Measurements from ENCODE around the gene TRRAP.

Gene TRRAP

GRCh38 chr7:99012722-99013121, 134.4 kb downstream of the TRRAP start:
- DNase-seq (ENCODE audit: low read depth in 1 of 2, low spot score in 1 of 2) = no peak
- in situ Hi-C loops (cut with HindIII; ENCODE audit: low pct_unique_long_range_greater_than_20kb, low sequenced_read_pairs) = no loop called here
- TF ChIP-seq JUND (IDR thresholded peaks at IDR 0.05; ENCODE audit: low read depth) = no peak

DNA sequence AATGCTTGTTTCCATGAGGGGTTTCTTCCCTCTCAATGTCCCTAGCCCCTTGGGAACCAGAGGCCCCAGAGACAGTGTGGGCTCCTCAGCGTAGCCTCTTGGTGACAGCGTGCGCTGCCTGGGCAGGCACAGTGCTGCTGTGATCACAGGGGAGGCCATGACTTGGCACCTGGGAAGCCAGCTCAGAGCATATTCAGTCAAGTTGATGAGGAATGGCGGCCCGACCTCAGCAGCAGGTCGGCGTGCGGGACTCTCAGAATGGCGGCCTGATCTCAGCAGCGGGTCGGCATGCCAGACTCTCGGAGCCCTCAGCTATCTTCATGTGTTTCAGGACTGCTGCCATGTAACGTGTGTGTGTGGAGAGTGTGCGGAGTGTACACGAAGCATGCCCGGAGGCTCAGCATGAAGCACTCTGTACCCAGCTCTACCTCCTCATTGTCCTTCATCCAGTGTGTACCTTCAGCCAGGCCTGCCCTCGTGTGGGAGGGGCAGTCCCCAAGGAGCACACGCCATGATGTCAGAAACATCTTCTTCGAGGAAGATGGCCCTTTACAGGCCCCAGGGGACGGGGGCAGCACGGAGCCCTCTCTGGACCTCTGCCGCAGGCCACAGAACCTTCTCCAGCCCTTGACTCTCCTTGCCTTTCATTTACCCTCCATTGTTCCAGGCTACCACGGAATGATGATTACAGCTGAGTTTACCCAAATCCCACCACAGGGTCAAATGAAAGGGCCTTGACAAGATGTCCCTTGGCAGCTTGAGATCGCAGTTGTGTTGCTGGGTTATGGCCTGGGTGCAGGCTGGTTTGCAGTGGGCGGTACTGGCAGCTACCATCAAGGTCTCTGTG, 135.2 kb downstream of the TRRAP start:
- in situ Hi-C loops (cut with HindIII; ENCODE audit: low pct_unique_long_range_greater_than_20kb, low sequenced_read_pairs) = no loop called here
- no peak for DNase-seq (ENCODE audit: low read depth in 1 of 2, low spot score in 1 of 2)
- no peak for TF ChIP-seq JUND (IDR thresholded peaks at IDR 0.05; ENCODE audit: low read depth)

- no peak for DNase-seq (ENCODE audit: low read depth in 1 of 2, low spot score in 1 of 2)
- in situ Hi-C loops (cut with HindIII; ENCODE audit: low pct_unique_long_range_greater_than_20kb, low sequenced_read_pairs) = no loop called here
- TF ChIP-seq JUND (IDR thresholded peaks at IDR 0.05; ENCODE audit: low read depth) = no peak
Observed at GRCh38 chr7:99014113-99014985, 136.0 kb downstream of the TRRAP start.

DNA sequence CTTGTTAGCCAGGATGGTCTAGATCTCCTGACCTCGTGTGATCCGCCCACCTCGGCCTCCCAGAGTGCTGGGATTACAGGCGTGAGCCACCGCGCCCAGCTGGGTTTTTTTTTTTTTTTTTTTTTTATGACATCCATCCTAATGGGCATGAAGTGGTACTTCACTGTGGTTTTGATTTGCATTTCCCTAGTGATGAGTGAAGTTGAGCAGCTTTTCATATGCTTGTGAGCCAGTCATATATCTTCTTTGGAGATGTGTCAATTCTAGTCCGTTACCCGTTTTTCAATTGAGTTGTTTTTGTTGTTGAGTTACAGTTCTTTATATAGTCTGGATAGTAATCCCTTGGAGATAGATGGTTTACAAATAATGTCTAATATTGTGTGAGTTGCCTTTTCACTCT, 137.9 kb downstream of the TRRAP start:
- in situ Hi-C loops (cut with HindIII; ENCODE audit: low pct_unique_long_range_greater_than_20kb, low sequenced_read_pairs) = no loop called here
- no peak for DNase-seq (ENCODE audit: low read depth in 1 of 2, low spot score in 1 of 2)
- no peak for TF ChIP-seq JUND (IDR thresholded peaks at IDR 0.05; ENCODE audit: low read depth)

- in situ Hi-C loops (cut with HindIII; ENCODE audit: low pct_unique_long_range_greater_than_20kb, low sequenced_read_pairs) = no loop called here
Observed at GRCh38 chr7:99019523-99020412, 141.4 kb downstream of the TRRAP start.

DNA sequence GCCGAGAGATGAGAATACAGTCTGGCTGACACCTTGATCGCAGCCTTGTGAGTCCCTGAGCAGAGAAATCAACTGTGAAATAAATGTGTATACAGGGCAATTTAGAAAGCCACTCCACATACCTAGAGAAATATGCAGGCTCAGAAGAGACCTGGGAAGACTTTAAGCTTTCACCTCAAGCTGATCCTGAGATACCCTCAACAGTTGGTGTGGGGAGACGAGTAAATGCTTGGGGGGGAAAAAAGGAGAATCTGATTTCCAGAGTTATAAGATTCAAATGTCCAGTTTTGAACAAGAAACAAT, 142.0 kb downstream of the TRRAP start:
- no peak for TF ChIP-seq JUND (IDR thresholded peaks at IDR 0.05; ENCODE audit: low read depth)
- DNase-seq (ENCODE audit: low read depth in 1 of 2, low spot score in 1 of 2) = no peak
- in situ Hi-C loops (cut with HindIII; ENCODE audit: low pct_unique_long_range_greater_than_20kb, low sequenced_read_pairs) = no loop called here

More at GRCh38 chr7:99019523-99020412, 141.4 kb downstream of the TRRAP start:
- DNase-seq (ENCODE audit: low read depth in 1 of 2, low spot score in 1 of 2) = no peak
- no peak for TF ChIP-seq JUND (IDR thresholded peaks at IDR 0.05; ENCODE audit: low read depth)

GRCh38 chr7:99021941-99022560, 143.7 kb downstream of the TRRAP start:
- TF ChIP-seq JUND (IDR thresholded peaks at IDR 0.05; ENCODE audit: low read depth) = no peak
- DNase-seq (ENCODE audit: low read depth in 1 of 2, low spot score in 1 of 2) = peak in 1 of 2 experiments; percentile 6
- in situ Hi-C loops (cut with HindIII; ENCODE audit: low pct_unique_long_range_greater_than_20kb, low sequenced_read_pairs) = no loop called here

GRCh38 chr7:99024066-99024465, 145.7 kb downstream of the TRRAP start:
- DNase-seq (ENCODE audit: low read depth in 1 of 2, low spot score in 1 of 2) = no peak
- in situ Hi-C loops (cut with HindIII; ENCODE audit: low pct_unique_long_range_greater_than_20kb, low sequenced_read_pairs) = no loop called here
- TF ChIP-seq JUND (IDR thresholded peaks at IDR 0.05; ENCODE audit: low read depth) = no peak

- TF ChIP-seq JUND (IDR thresholded peaks at IDR 0.05; ENCODE audit: low read depth) = no peak
- in situ Hi-C loops (cut with HindIII; ENCODE audit: low pct_unique_long_range_greater_than_20kb, low sequenced_read_pairs) = no loop called here
- no peak for DNase-seq (ENCODE audit: low read depth in 1 of 2, low spot score in 1 of 2)
Observed at GRCh38 chr7:99027241-99027640, 148.9 kb downstream of the TRRAP start.

GRCh38 chr7:99027841-99028240, 149.5 kb downstream of the TRRAP start:
- in situ Hi-C loops (cut with HindIII; ENCODE audit: low pct_unique_long_range_greater_than_20kb, low sequenced_read_pairs) = no loop called here
- no peak for DNase-seq (ENCODE audit: low read depth in 1 of 2, low spot score in 1 of 2)
- TF ChIP-seq JUND (IDR thresholded peaks at IDR 0.05; ENCODE audit: low read depth) = no peak

GRCh38 chr7:99028261-99028973, 150.1 kb downstream of the TRRAP start:
- in situ Hi-C loops (cut with HindIII; ENCODE audit: low pct_unique_long_range_greater_than_20kb, low sequenced_read_pairs) = no loop called here
- no peak for DNase-seq (ENCODE audit: low read depth in 1 of 2, low spot score in 1 of 2)
- TF ChIP-seq JUND (IDR thresholded peaks at IDR 0.05; ENCODE audit: low read depth) = no peak
